VCaP (cell line): Measurements from ENCODE around the gene MSX1.

Experiments
- H3K27ac ChIP-seq: fragments of 450-650 bp; 2 replicates; pipeline ENCODE4 v1.5.1; 2017
- TF ChIP-seq, protein P1 (sequence below): fragments of 450-650 bp; conservative IDR thresholded peaks from 2 replicates; pipeline ENCODE4 v1.5.1; 2017; ENCODE audit warnings: mild to moderate bottlenecking, moderate library complexity

The MSX1 gene

DNA sequence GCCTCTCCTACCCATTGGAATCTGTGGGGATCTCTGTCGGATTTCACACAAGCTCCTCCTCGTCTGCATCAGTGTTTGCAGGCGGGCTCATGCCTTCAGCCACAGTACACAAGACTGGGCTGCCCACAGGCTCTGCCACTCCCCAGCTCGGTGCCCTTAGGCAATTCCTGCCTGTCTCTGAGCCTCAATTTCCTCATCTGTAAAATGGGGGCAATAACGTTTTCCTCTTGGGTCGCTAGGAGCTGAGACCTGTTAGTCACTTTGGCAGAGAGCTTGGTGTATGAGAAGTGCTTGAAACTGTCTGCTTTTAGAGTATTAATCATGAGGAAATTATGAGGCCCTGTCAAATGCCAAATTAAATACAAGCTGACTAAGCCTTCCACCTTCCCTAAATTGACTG, 27.6 kb upstream of the MSX1 start:
- H3K27ac ChIP-seq: no peak overlapping the region
- TF ChIP-seq, protein P1, sequence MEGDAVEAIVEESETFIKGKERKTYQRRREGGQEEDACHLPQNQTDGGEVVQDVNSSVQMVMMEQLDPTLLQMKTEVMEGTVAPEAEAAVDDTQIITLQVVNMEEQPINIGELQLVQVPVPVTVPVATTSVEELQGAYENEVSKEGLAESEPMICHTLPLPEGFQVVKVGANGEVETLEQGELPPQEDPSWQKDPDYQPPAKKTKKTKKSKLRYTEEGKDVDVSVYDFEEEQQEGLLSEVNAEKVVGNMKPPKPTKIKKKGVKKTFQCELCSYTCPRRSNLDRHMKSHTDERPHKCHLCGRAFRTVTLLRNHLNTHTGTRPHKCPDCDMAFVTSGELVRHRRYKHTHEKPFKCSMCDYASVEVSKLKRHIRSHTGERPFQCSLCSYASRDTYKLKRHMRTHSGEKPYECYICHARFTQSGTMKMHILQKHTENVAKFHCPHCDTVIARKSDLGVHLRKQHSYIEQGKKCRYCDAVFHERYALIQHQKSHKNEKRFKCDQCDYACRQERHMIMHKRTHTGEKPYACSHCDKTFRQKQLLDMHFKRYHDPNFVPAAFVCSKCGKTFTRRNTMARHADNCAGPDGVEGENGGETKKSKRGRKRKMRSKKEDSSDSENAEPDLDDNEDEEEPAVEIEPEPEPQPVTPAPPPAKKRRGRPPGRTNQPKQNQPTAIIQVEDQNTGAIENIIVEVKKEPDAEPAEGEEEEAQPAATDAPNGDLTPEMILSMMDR: no peak

DNA sequence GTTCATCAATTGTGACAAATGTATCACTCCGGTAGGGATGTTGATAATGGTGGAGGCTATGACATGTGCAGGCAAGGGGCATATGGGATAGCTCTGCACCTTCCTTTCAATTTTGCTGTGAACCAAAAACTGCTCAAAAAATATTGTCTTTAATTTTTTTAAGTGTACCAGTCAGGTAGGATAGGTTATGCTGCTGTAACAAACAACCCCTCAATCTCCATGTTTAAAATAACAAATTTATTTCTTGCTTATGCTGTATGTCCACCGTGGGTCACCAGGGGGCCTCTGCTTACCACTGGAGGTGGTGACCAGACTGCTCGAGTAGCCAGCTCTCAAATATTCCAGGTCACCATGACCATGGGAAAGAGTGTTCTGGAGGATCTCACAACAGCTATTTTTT, 23.4 kb upstream of the MSX1 start:
- H3K27ac ChIP-seq: no peak overlapping the region
- TF ChIP-seq, protein P1: no peak

DNA sequence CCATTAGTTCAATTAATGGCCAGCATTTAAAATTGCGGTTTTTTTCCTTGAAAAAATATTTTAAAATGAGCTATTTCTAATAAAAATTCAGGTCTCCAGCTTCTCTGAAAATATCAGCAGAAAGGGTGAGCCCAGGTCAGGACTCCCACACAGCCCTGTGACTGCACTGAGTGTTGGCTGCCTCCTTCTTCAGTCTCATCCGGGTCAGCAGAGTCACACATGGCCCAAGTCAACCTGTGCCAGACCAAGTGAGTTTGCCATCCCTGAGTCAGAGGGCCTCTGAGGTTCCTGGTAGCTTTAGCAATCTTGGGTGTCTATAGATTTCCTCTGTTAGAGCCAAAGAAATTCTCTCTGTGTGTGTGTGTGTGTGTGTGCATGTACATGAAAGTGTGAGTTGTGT, 22.1 kb upstream of the MSX1 start:
- TF ChIP-seq, protein P1: no peak
- H3K27ac ChIP-seq: no peak overlapping the region

DNA sequence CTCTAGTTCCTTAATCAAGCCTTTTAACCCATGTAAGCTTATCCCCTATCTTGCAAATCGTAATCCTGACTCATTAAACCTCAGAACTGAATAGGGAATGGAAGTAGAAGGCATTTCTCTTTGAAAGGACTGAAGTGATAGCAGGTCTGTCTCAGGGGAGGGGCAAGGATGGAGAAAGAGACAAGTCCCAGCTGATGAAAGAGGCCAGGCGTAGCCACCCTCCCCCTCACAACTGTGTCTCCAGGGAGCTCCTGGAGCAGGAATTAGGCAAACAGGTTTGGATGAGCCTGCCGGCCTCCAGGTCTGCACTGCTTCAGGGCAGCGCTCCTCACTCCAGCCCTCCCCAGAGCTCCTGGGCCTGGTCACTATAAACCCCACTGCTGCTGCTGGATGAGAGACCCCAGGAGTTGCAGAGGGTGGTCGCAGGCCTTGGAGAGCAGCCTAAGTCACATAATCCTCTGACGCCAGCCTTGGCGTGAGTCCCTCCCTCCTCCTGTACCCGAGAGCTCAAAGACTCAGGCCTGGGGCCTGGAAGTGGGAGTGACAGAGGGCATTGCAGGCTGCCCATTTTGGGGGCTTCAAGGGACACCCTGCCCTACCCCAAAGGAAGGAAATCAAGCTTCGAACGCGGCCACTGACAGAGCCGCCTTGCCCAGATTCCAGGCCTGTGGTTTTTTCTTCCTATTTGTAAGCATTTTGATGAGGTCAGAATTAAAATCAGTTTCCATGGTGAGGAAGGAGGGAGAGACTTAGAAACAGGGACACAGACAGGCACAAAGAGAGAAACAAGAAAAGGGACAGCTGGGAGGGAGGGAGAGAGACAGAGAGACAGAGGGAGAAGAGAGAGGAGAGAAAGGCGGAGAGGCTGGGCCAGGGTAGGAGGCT, 21.2 kb upstream of the MSX1 start:
- TF ChIP-seq, protein P1: no peak
- no peak overlapping the region for H3K27ac ChIP-seq

DNA sequence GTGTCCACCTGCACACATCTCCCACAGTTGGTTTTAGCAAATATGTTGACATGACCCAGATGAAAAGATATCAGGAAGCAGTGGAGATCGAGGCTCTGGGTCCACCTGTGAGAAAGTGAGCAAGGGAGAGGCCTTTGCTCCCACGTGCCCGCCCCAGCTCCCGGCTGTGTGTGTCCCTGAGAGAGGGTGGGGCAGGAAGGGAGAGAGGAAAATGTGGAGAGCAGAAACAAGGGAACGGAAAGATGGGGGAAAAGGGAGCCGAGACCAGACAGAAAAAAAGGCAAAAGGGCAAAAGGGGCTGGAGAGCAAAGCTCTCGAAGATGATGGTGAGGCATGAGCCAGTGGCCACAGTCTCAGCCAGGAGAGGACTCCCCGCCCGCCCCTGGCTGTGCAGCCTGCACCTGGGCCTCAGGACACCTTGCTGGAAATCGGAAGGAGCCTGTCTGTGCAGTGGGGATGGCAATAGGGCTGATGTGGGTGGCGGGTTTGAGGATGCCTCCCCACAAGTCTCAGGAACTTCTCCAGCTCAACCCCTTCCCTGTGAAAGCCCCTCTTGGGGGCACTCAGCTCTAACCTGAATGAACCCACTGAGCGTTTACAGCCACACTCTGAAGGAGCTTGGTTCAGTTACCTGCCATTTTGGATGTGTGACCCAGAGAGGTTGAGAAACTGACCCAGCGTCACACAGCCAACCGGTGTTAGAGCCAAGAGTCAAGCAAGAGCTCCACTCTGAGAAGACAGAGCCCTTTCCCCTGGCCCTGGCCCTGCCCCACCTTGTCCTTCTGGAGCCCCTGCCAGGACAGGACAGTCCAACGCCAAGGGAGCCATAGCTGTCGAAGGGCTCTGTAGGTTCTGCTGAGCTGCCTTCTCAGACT, 20.3 kb upstream of the MSX1 start:
- TF ChIP-seq, protein P1: no peak
- no peak overlapping the region for H3K27ac ChIP-seq

DNA sequence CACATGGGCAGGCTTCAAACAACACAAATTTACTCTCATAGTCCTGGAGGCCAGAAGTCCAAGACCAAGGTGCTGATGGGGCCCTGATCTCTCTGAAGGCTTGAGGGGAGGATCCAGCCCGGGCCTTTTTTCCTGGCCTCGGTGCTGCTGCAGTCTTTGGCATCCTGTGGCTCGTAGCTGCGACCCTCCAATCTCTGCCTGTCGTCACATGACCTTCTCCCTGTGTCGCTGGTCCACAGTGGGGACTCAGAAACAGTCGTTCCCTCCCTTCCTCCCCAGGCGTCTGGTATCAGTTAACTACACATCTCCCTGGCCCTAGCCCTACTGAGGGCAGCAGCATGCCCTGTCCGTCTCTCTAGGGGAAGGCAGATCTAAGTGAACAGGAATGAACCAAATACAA, 19.1 kb upstream of the MSX1 start:
- TF ChIP-seq, protein P1: no peak
- H3K27ac ChIP-seq: no peak overlapping the region

DNA sequence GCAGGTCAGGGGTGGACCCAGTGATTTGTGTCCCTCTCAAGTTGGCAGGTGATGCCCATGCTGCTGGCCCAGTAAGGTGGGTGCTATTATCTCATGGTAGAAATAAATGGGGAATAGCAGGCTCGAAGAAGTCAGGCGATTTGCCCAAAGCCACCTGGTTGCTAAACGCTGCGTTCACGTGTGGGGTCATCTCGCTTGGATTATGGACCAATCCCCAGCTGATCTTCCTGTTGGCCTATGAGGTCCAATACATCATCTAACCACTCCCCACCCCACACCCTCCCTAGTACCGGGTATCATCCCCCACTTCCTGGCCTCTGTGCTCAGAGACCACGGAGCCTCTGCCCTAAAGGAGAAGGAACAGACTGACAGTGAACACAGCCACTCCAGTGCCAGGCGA, 18.3 kb upstream of the MSX1 start:
- TF ChIP-seq, protein P1: no peak
- H3K27ac ChIP-seq: no peak overlapping the region
